ENCODE data around the gene SNX25. TPM values are rescaled to one million over a fixed set of nuclear protein-coding genes. Genes with fewer than 3 reads are reported as not detected.

Gene SNX25
- total and polyA plus RNA-seq, 3 donors from 2014 or later: 20.2 to 50.5 (median 45.0) TPM

- DNase-seq: peak; percentile 97
- 0% methylated on average over 1 to 78 of the region's 98 CpGs for WGBS, 2 donors
- TF ChIP-seq POLR2A (IDR thresholded peaks at IDR 0.05): peak; percentile 68
- TF ChIP-seq CTCF (IDR thresholded peaks at IDR 0.05): peak in 2 of 3 experiments; percentile 3 to 18
- intact Hi-C loops (cut with DNase I; ENCODE audit: low total_unique reads): loop anchor here (5.0 kb wide), 1 partner anchor 189 kb away; the partner anchor contains the start of gene SNX25
- Histone ChIP-seq H3K4me3 (peak overlapping the region; percentile 65 to 80), H3K27me3 (no peaks in the 10 kb centered on the region), H3K36me3 (ENCODE audit: low read depth, missing control alignments) (no peaks in the 10 kb centered on the region), H3K9me3 (no peaks in the 10 kb centered on the region), H3K27ac (peak overlapping the region; percentile 97), H3K4me1 (no peaks in the 10 kb centered on the region)
Measured at GRCh38 chr4:185395956-185396723, 186.7 kb downstream of the SNX25 start.

GRCh38 chr4:185396724-185397385 lies 187.5 kb downstream of the SNX25 start, which contains the start of gene ANKRD37:
TSS of gene ANKRD37 (plus strand) at chr4:185396841. CDS start at chr4:185396924, 83 bp downstream.
- TF ChIP-seq POLR2A (IDR thresholded peaks at IDR 0.05) (no peak), CTCF (IDR thresholded peaks at IDR 0.05) (no peak)
- Histone ChIP-seq H3K27me3 (no peaks in the 10 kb centered on the region), H3K9me3 (no peaks in the 10 kb centered on the region), H3K27ac (peak within 1 kb of the TSS; percentile 97), H3K4me1 (no peaks in the 10 kb centered on the region), H3K4me3 (peak within 1 kb of the TSS; percentile 65 to 80), H3K36me3 (ENCODE audit: low read depth, missing control alignments) (no peaks in the 10 kb centered on the region)
- 3 to 7% methylated on average over 8 to 26 of the region's 38 CpGs for WGBS, 2 donors
- DNase-seq: no peak
- intact Hi-C loops (cut with DNase I; ENCODE audit: low total_unique reads): loop anchor here (5.0 kb wide), 1 partner anchor 190 kb away; the partner anchor contains the start of gene SNX25

GRCh38 chr4:185398618-185399017 lies 189.2 kb downstream of the SNX25 start:
- Histone ChIP-seq H3K36me3 (ENCODE audit: low read depth, missing control alignments) (no peaks in the 10 kb centered on the region), H3K27ac (peak overlapping the region in 1 of 2 donors; percentile 68), H3K4me1 (no peaks in the 10 kb centered on the region), H3K27me3 (no peaks in the 10 kb centered on the region), H3K9me3 (no peaks in the 10 kb centered on the region), H3K4me3 (no peak overlapping the region)
- WGBS, 2 donors: 23 to 38% methylated on average over 2 of the region's 2 CpGs
- TF ChIP-seq POLR2A (IDR thresholded peaks at IDR 0.05) (no peak), CTCF (IDR thresholded peaks at IDR 0.05) (no peak)
- DNase-seq: no peak
- intact Hi-C loops (cut with DNase I; ENCODE audit: low total_unique reads): loop anchor here (5.0 kb wide), 1 partner anchor 191 kb away; the partner anchor contains the start of gene SNX25

- TF ChIP-seq CTCF (IDR thresholded peaks at IDR 0.05) (no peak), POLR2A (IDR thresholded peaks at IDR 0.05) (no peak)
- 68 to 70% methylated on average over 8 of the region's 8 CpGs for whole genome bisulfite sequencing, 2 donors
- Histone ChIP-seq H3K27me3 (no peaks in the 10 kb centered on the region), H3K4me1 (no peaks in the 10 kb centered on the region), H3K4me3 (no peak overlapping the region), H3K9me3 (no peaks in the 10 kb centered on the region), H3K27ac (peak overlapping the region in 1 of 2 donors; percentile 68), H3K36me3 (ENCODE audit: low read depth, missing control alignments) (no peaks in the 10 kb centered on the region)
- no peak for DNase-seq
- intact Hi-C loops (cut with DNase I; ENCODE audit: low total_unique reads): loop anchor here (5.0 kb wide), 1 partner anchor 192 kb away; the partner anchor contains the start of gene SNX25
Measured at GRCh38 chr4:185399466-185399865, 190.1 kb downstream of the SNX25 start.
